Activated naive CD8-positive, alpha-beta T cell treated with anti-CD3 and anti-CD28 coated beads, Interleukin-2, amount 50 U/mL, for 24 hours (primary cell): Measurements from ENCODE around the gene DLL3.

ENCODE experiments used
- ATAC-seq: fragments of 150-1000 bp; cut with Tn5 transposase; one replicate; pipeline ENCODE4 v1.10.0; 2021
- DNase-seq: peaks from one replicate; pipeline ENCODE4 v3.0.0; 2021
- H3K27ac Mint-ChIP-seq: one replicate; pipeline ENCODE4 v1.8.0; 2021; ENCODE audit warnings: mild to moderate bottlenecking, mixed read lengths
- H3K27me3 Mint-ChIP-seq: one replicate; pipeline ENCODE4 v1.8.0; 2021; ENCODE audit warnings: mixed read lengths
- H3K36me3 Mint-ChIP-seq: one replicate; pipeline ENCODE4 v1.8.0; 2021; ENCODE audit warnings: low read depth, mixed read lengths
- H3K4me1 Mint-ChIP-seq: one replicate; pipeline ENCODE4 v1.8.0; 2021; ENCODE audit warnings: mixed read lengths
- H3K4me3 Mint-ChIP-seq: one replicate; pipeline ENCODE4 v1.8.0; 2021; ENCODE audit warnings: mild to moderate bottlenecking, moderate library complexity, mixed read lengths
- H3K9me3 Mint-ChIP-seq: one replicate; pipeline ENCODE4 v1.8.0; 2021; ENCODE audit warnings: mixed read lengths

Gene DLL3

GRCh38 chr19:39516270-39516669 is 17.5 kb downstream of the DLL3 start:
- Mint-ChIP-seq H3K27me3 (peaks cover 45% of the 10 kb centered on the region), H3K4me1 (peaks cover 11% of the 10 kb centered on the region)
- DNase-seq: no peak

GRCh38 chr19:39517432-39517831 is 18.7 kb downstream of the DLL3 start:
- no peak overlapping the region for H3K4me3 Mint-ChIP-seq
- peaks cover 15% of the 10 kb centered on the region for H3K4me1 Mint-ChIP-seq
- peak overlapping the region; percentile 41 for H3K27ac Mint-ChIP-seq
- DNase-seq (no peak), ATAC-seq (no peak)
- H3K27me3 Mint-ChIP-seq: peaks cover 42% of the 10 kb centered on the region
- no peaks in the 10 kb centered on the region for H3K36me3 Mint-ChIP-seq
- no peaks in the 10 kb centered on the region for H3K9me3 Mint-ChIP-seq

More at GRCh38 chr19:39516270-39516669, 17.5 kb downstream of the DLL3 start:
- H3K27ac Mint-ChIP-seq: no peak overlapping the region
- H3K4me3 Mint-ChIP-seq: peak overlapping the region; percentile 19
- H3K36me3 Mint-ChIP-seq: no peaks in the 10 kb centered on the region
- ATAC-seq: no peak
- H3K9me3 Mint-ChIP-seq: no peaks in the 10 kb centered on the region

GRCh38 chr19:39518458-39518857 is 19.7 kb downstream of the DLL3 start:
- H3K27ac Mint-ChIP-seq: no peak overlapping the region
- H3K4me1 Mint-ChIP-seq: peaks cover 15% of the 10 kb centered on the region
- H3K4me3 Mint-ChIP-seq: no peak overlapping the region
- H3K27me3 Mint-ChIP-seq: peaks cover 35% of the 10 kb centered on the region
- DNase-seq (no peak), ATAC-seq (no peak)
- H3K9me3 Mint-ChIP-seq: no peaks in the 10 kb centered on the region
- H3K36me3 Mint-ChIP-seq: no peaks in the 10 kb centered on the region

- peaks cover 15% of the 10 kb centered on the region for H3K4me1 Mint-ChIP-seq
- no peak overlapping the region for H3K4me3 Mint-ChIP-seq
- no peaks in the 10 kb centered on the region for H3K36me3 Mint-ChIP-seq
- no peaks in the 10 kb centered on the region for H3K9me3 Mint-ChIP-seq
- DNase-seq (no peak), ATAC-seq (no peak)
- H3K27me3 Mint-ChIP-seq: peaks cover 29% of the 10 kb centered on the region
- no peak overlapping the region for H3K27ac Mint-ChIP-seq
Measured at GRCh38 chr19:39518975-39519374, 20.2 kb downstream of the DLL3 start.

GRCh38 chr19:39520541-39521484 is 22.1 kb downstream of the DLL3 start:
- H3K27ac Mint-ChIP-seq: no peak overlapping the region

GRCh38 chr19:39524495-39524894 is 25.7 kb downstream of the DLL3 start:
- no peaks in the 10 kb centered on the region for H3K27me3 Mint-ChIP-seq
- H3K36me3 Mint-ChIP-seq: no peaks in the 10 kb centered on the region
- no peak for DNase-seq
- H3K4me3 Mint-ChIP-seq: no peak overlapping the region
- no peaks in the 10 kb centered on the region for H3K9me3 Mint-ChIP-seq
- ATAC-seq: no peak
- peaks cover 15% of the 10 kb centered on the region for H3K4me1 Mint-ChIP-seq
- H3K27ac Mint-ChIP-seq: no peak overlapping the region

More at GRCh38 chr19:39520541-39521484, 22.1 kb downstream of the DLL3 start:
- H3K36me3 Mint-ChIP-seq: no peaks in the 10 kb centered on the region
- peaks cover 13% of the 10 kb centered on the region for H3K27me3 Mint-ChIP-seq
- DNase-seq: no peak
- H3K4me1 Mint-ChIP-seq: peaks cover 14% of the 10 kb centered on the region
- H3K9me3 Mint-ChIP-seq: no peaks in the 10 kb centered on the region
- no peak overlapping the region for H3K4me3 Mint-ChIP-seq
- no peak for ATAC-seq

GRCh38 chr19:39525205-39525604 is 26.5 kb downstream of the DLL3 start:
- DNase-seq (no peak), ATAC-seq (no peak)
- Mint-ChIP-seq H3K36me3 (no peaks in the 10 kb centered on the region), H3K4me1 (peaks cover 15% of the 10 kb centered on the region), H3K9me3 (no peaks in the 10 kb centered on the region), H3K4me3 (no peak overlapping the region), H3K27me3 (no peaks in the 10 kb centered on the region), H3K27ac (no peak overlapping the region)

- peaks cover 29% of the 10 kb centered on the region for H3K4me1 Mint-ChIP-seq
- H3K27ac Mint-ChIP-seq: peak overlapping the region; percentile 89
- ATAC-seq (no peak), DNase-seq (no peak)
- no peaks in the 10 kb centered on the region for H3K36me3 Mint-ChIP-seq
- no peaks in the 10 kb centered on the region for H3K9me3 Mint-ChIP-seq
- peak overlapping the region; percentile 93 for H3K4me3 Mint-ChIP-seq
- no peaks in the 10 kb centered on the region for H3K27me3 Mint-ChIP-seq
Measured at GRCh38 chr19:39531834-39532232, 33.1 kb downstream of the DLL3 start.

GRCh38 chr19:39532233-39533002 is 33.7 kb downstream of the DLL3 start, which contains the start of gene EID2B:
Gene EID2B (minus strand): TSS chr19:39532852. CDS start chr19:39532802, 50 bp downstream.
- H3K27me3 Mint-ChIP-seq: no peaks in the 10 kb centered on the region
- ATAC-seq (peak; percentile 96), DNase-seq (peak; percentile 94)
- H3K9me3 Mint-ChIP-seq: no peaks in the 10 kb centered on the region
- no peaks in the 10 kb centered on the region for H3K36me3 Mint-ChIP-seq
- peak within 1 kb of the TSS; percentile 89 for H3K27ac Mint-ChIP-seq
- H3K4me3 Mint-ChIP-seq: peak within 1 kb of the TSS; percentile 93
- H3K4me1 Mint-ChIP-seq: peaks cover 30% of the 10 kb centered on the region

GRCh38 chr19:39533003-39533512 is 34.3 kb downstream of the DLL3 start:
- H3K27me3 Mint-ChIP-seq: no peaks in the 10 kb centered on the region
- ATAC-seq: peak; percentile 8
- peak overlapping the region; percentile 89 for H3K27ac Mint-ChIP-seq

GRCh38 chr19:39533791-39534190 is 35.0 kb downstream of the DLL3 start:
- peaks cover 7% of the 10 kb centered on the region for H3K36me3 Mint-ChIP-seq
- no peak overlapping the region for H3K27ac Mint-ChIP-seq
- ATAC-seq (no peak), DNase-seq (no peak)
- H3K4me1 Mint-ChIP-seq: peaks cover 40% of the 10 kb centered on the region
- H3K9me3 Mint-ChIP-seq: no peaks in the 10 kb centered on the region
- no peak overlapping the region for H3K4me3 Mint-ChIP-seq
- H3K27me3 Mint-ChIP-seq: no peaks in the 10 kb centered on the region

More at GRCh38 chr19:39533003-39533512, 34.3 kb downstream of the DLL3 start:
- Mint-ChIP-seq H3K4me3 (peak overlapping the region; percentile 93), H3K36me3 (peaks cover 2% of the 10 kb centered on the region), H3K9me3 (no peaks in the 10 kb centered on the region), H3K4me1 (peaks cover 36% of the 10 kb centered on the region)
- DNase-seq: no peak

- Mint-ChIP-seq H3K27me3 (peaks cover 2% of the 10 kb centered on the region), H3K4me3 (peak overlapping the region; percentile 97), H3K4me1 (peaks cover 48% of the 10 kb centered on the region), H3K36me3 (peaks cover 10% of the 10 kb centered on the region), H3K9me3 (no peaks in the 10 kb centered on the region), H3K27ac (peak overlapping the region; percentile 95)
- no peak for ATAC-seq
- DNase-seq: no peak
Measured at GRCh38 chr19:39539165-39539517, 40.4 kb downstream of the DLL3 start.

- peak; percentile 98 for DNase-seq
- no peaks in the 10 kb centered on the region for H3K9me3 Mint-ChIP-seq
- peaks cover 53% of the 10 kb centered on the region for H3K4me1 Mint-ChIP-seq
- peak; percentile 76 for ATAC-seq
- H3K27ac Mint-ChIP-seq: peak within 1 kb of the TSS; percentile 96
- peak within 1 kb of the TSS; percentile 97 for H3K4me3 Mint-ChIP-seq
- peaks cover 2% of the 10 kb centered on the region for H3K27me3 Mint-ChIP-seq
- H3K36me3 Mint-ChIP-seq: peaks cover 10% of the 10 kb centered on the region
Measured at GRCh38 chr19:39539518-39540332, 41.0 kb downstream of the DLL3 start, which contains the start of gene EID2. Gene EID2 (minus strand): TSS chr19:39540161. CDS start chr19:39540079, 82 bp downstream.

- Mint-ChIP-seq H3K27me3 (peaks cover 2% of the 10 kb centered on the region), H3K4me1 (peaks cover 56% of the 10 kb centered on the region), H3K27ac (peak overlapping the region; percentile 96), H3K36me3 (peaks cover 10% of the 10 kb centered on the region), H3K9me3 (no peaks in the 10 kb centered on the region), H3K4me3 (peak overlapping the region; percentile 97)
- DNase-seq (no peak), ATAC-seq (no peak)
Measured at GRCh38 chr19:39540333-39540673, 41.6 kb downstream of the DLL3 start.
